Endothelial cell of umbilical vein (primary cell): ENCODE results near the gene E2F2. TPM values are rescaled to one million over a fixed set of nuclear protein-coding genes. Genes with fewer than 3 reads are reported as not detected.

Experiments used
- BruUV-seq: library from RNA; stranded (reverse); fragments of 400-500 nt; replicated peaks from 2 replicates; lab custom pipeline; 2021; lab: Mats Ljungman, UMichigan
- CTCF ChIA-PET: fragments of 300-600, 350-600 bp; sonication (Branson Sonifier 250); formaldehyde crosslinking; loops from one replicate; lab custom pipeline; 2021; ENCODE audit warnings: antibody characterized with exemption, inconsistent platforms; lab: Charles Lee
- POLR2A ChIA-PET: fragments of 300-600, 350-600 bp; sonication (Branson Sonifier 250); formaldehyde crosslinking; loops from one replicate; lab custom pipeline; 2021; ENCODE audit warnings: antibody characterized with exemption, inconsistent platforms; lab: Charles Lee
- DNase-seq: peaks from one replicate; pipeline ENCODE4 v3.0.0-alpha.2; 2011; ENCODE audit warnings: low read depth, low spot score
- FAIRE-seq: peaks from 2 replicates; lab custom pipeline; 2011; peaks lifted over from hg19 to GRCh38; lab: Jason Lieb, UNC
- H2AFZ ChIP-seq: 2 replicates; pipeline ENCODE4 v1.6.0; 2012; ENCODE audit warnings: low read depth, low read length, control low read depth, inconsistent platforms
- H3K27ac ChIP-seq: 2 replicates; pipeline ENCODE4 v1.5.1; 2011; ENCODE audit warnings: low read depth, mild to moderate bottlenecking, control low read depth, low read length, moderate library complexity; ENCODE audit not compliant: insufficient read depth
- H3K27me3 ChIP-seq, 2 experiments: 2 replicates each; pipeline versions ENCODE4 v1.6.0 to v1.6.1; 2011; ENCODE audit warnings: low read length in 2 of 2, mixed read lengths in 1 of 2; ENCODE audit not compliant: control insufficient read depth in 2 of 2, insufficient read depth in 2 of 2
- H3K36me3 ChIP-seq, 2 experiments: 2 replicates in 1 of 2; 3 replicates in 1 of 2; pipeline ENCODE4 v1.5.1; 2011; ENCODE audit warnings: low read length in 2 of 2, mild to moderate bottlenecking in 1 of 2, moderate library complexity in 1 of 2; ENCODE audit not compliant: control insufficient read depth in 2 of 2, insufficient read depth in 2 of 2; ENCODE audit errors: extremely low read depth in 1 of 2
- H3K4me1 ChIP-seq: 3 replicates; pipeline ENCODE4 v1.5.1; 2011; ENCODE audit warnings: mild to moderate bottlenecking, low read length; ENCODE audit not compliant: control insufficient read depth, insufficient read depth; ENCODE audit errors: extremely low read depth
- H3K4me2 ChIP-seq: 2 replicates; pipeline ENCODE4 v1.6.1; 2011; ENCODE audit warnings: low read length, control low read depth, mixed read lengths; ENCODE audit not compliant: insufficient read depth
- H3K4me3 ChIP-seq, 3 experiments: fragments of 200-600 bp in 1 of 3; sonication (generic), shearing (Covaris generic) in 1 of 3; replicated peaks in 1 of 3; 2 replicates each; pipeline ENCODE4 v1.5.1; 2011 to 2016; ENCODE audit warnings: control low read depth in 3 of 3, low read length in 3 of 3, mild to moderate bottlenecking in 2 of 3, inconsistent platforms in 1 of 3, low read depth in 1 of 3, moderate library complexity in 1 of 3; ENCODE audit not compliant: insufficient read depth in 1 of 3
- H3K79me2 ChIP-seq: 2 replicates; pipeline ENCODE4 v1.6.0; 2012; ENCODE audit warnings: low read length, inconsistent platforms; ENCODE audit not compliant: control insufficient read depth, insufficient read depth
- H3K9ac ChIP-seq: replicated peaks from 2 replicates; pipeline ENCODE3; 2011; ENCODE audit warnings: low read length, control low read depth; ENCODE audit not compliant: insufficient read depth; ENCODE audit errors: extremely low read depth
- H3K9me1 ChIP-seq: replicated peaks from 3 replicates; pipeline ENCODE4 v1.6.0; 2011; ENCODE audit warnings: mild to moderate bottlenecking, low read length; ENCODE audit not compliant: control insufficient read depth, insufficient read depth; ENCODE audit errors: extremely low read depth
- H3K9me3 ChIP-seq: replicated peaks from 2 replicates; pipeline ENCODE4 v1.5.1; 2012; ENCODE audit warnings: low read length, inconsistent platforms; ENCODE audit not compliant: control insufficient read depth, insufficient read depth
- H4K20me1 ChIP-seq: replicated peaks from 2 replicates; pipeline ENCODE3; 2011; ENCODE audit warnings: mild to moderate bottlenecking, low read length; ENCODE audit not compliant: control insufficient read depth, insufficient read depth; ENCODE audit errors: extremely low read depth
- EZH2 ChIP-seq: IDR thresholded peaks from 2 replicates; pipeline ENCODE4 v1.6.1; 2012; ENCODE audit warnings: borderline replicate concordance, low read depth, mild to moderate bottlenecking, moderate library complexity, low read length, inconsistent platforms; ENCODE audit not compliant: severe bottlenecking
- FOS ChIP-seq: IDR thresholded peaks from 2 replicates; pipeline ENCODE4 v1.6.1; 2011; ENCODE audit warnings: mild to moderate bottlenecking, low read length, moderate library complexity, borderline replicate concordance; ENCODE audit not compliant: insufficient read depth
- GATA2 ChIP-seq: IDR thresholded peaks from 2 replicates; pipeline ENCODE4 v1.7.0; 2011; ENCODE audit warnings: low read depth, mild to moderate bottlenecking, moderate library complexity, mixed read lengths, low read length; ENCODE audit not compliant: insufficient read length, insufficient read depth
- JUN ChIP-seq: IDR thresholded peaks from 2 replicates; pipeline ENCODE4 v1.6.1; 2011; ENCODE audit warnings: borderline replicate concordance, low read depth; ENCODE audit not compliant: insufficient read length, insufficient read depth
- MAX ChIP-seq: IDR thresholded peaks from 2 replicates; pipeline ENCODE4 v1.6.1; 2011; ENCODE audit not compliant: insufficient read depth, insufficient read length
- MYC ChIP-seq: IDR thresholded peaks from one replicate; pipeline ENCODE4 v1.6.1; 2011; ENCODE audit warnings: mild to moderate bottlenecking, low read depth, low read length
- dilution Hi-C: fragments of 300-500 bp; cut with MboI; formaldehyde crosslinking; loops from one replicate; pipeline ENCODE4 v1.15.0; 2019; ENCODE audit warnings: low sequenced_read_pairs; ENCODE audit not compliant: extremely low pct_ligation_motif_present
- intact Hi-C: fragments of 100-400 bp; cut with micrococcal nuclease; formaldehyde crosslinking; loops from one replicate; pipeline ENCODE4 v1.10.0; 2022
- polyA plus RNA-seq, 4 experiments: library from polyadenylated mRNA; depleted of rRNA in 3 of 4; stranded (reverse) in 3 of 4; unstranded in 1 of 4; fragments of >200 nt; gene quantifications; 2 replicates each; pipeline versions ENCODE4 v1.2.1 to v1.2.3, GENCODE V29; 2011 to 2012; ENCODE audit warnings: missing spikeins in 1 of 4
- total RNA-seq: library from RNA; stranded (reverse); gene quantifications from 2 replicates; pipeline ENCODE4 v1.2.3, GENCODE V29; 2021

Gene E2F2
- total and polyA plus RNA-seq, 2 donors (not counting 3 experiments of a cell fraction or from before 2014, with no cell fraction given), result 1.1 to 5.6 TPM

- no peak overlapping the region for H3K4me2 ChIP-seq
- no peaks in the 10 kb centered on the region for H3K27me3 ChIP-seq
- no peaks in the 10 kb centered on the region for H4K20me1 ChIP-seq
- BruUV-seq, result no TSS peak
- no peaks in the 10 kb centered on the region for H3K9me1 ChIP-seq
- H3K79me2 ChIP-seq, result no peaks in the 10 kb centered on the region
- no peaks in the 10 kb centered on the region for H3K36me3 ChIP-seq
- H3K9me3 ChIP-seq, result no peaks in the 10 kb centered on the region
- H3K4me1 ChIP-seq, result peaks cover 13% of the 10 kb centered on the region
- intact Hi-C loops, result no loop called here
- DNase-seq (no peak), FAIRE-seq (no peak)
- ChIA-PET POLR2A (no interaction called here), CTCF (interaction anchor here (1.5 to 1.7 kb wide), 2 partner anchors 11 to 25 kb away, joined by 3 to 5 read pairs; partner anchors contain the start of gene ASAP3)
- TF ChIP-seq JUN (no peak), EZH2 (no peak), MYC (no peak), GATA2 (no peak), MAX (no peak), FOS (no peak)
- dilution Hi-C loops, result no loop called here
- no peak overlapping the region for H2AFZ ChIP-seq
- no peak overlapping the region for H3K4me3 ChIP-seq
- H3K27ac ChIP-seq, result no peak overlapping the region
- H3K9ac ChIP-seq, result no peak overlapping the region
Measured at GRCh38 chr1:23472351-23473036, 58.5 kb downstream of the E2F2 start.
